Right atrium auricular region (tissue), 2 donors: ENCODE data around the gene PRRC2B. TPM values are rescaled to one million over a fixed set of nuclear protein-coding genes. Genes with fewer than 3 reads are reported as not detected.

Experiments
- DNase-seq: peaks from one replicate; pipeline ENCODE4 v3.0.0-alpha.2; 2019; ENCODE audit warnings: low spot score
- H3K27ac ChIP-seq, 2 donors: fragments of 200-600 bp; sonication (generic); 1 replicate in 1 of 2; 2 replicates in 1 of 2; pipeline ENCODE4 v1.5.1; 2016 to 2019
- H3K27me3 ChIP-seq, 2 donors: fragments of 200-600 bp; sonication (generic); one replicate each; pipeline versions ENCODE4 v1.5.1 to v1.6.0; 2017 to 2019
- H3K36me3 ChIP-seq: fragments of 200-600 bp; sonication (generic); one replicate; pipeline ENCODE4 v1.5.1; 2016
- H3K4me1 ChIP-seq, 2 donors: fragments of 200-600 bp; sonication (generic); one replicate each; pipeline versions ENCODE4 v1.5.1 to v1.6.0; 2017 to 2019
- H3K4me3 ChIP-seq, 2 donors: fragments of 200-600 bp; sonication (generic); 1 replicate in 1 of 2; 2 replicates in 1 of 2; pipeline ENCODE4 v1.5.1; 2017 to 2019; ENCODE audit warnings: mild to moderate bottlenecking in 1 of 2, moderate library complexity in 1 of 2
- H3K9me3 ChIP-seq, 2 donors: fragments of 200-600 bp; sonication (generic); one replicate each; pipeline ENCODE4 v1.5.1; 2019
- CTCF ChIP-seq, 2 donors: fragments of 200-600 bp; sonication (generic); IDR thresholded peaks; one replicate each; pipeline ENCODE4 v1.5.1; 2019; ENCODE audit warnings: antibody characterized with exemption in 2 of 2
- total RNA-seq, 2 donors: library from RNA; depleted of rRNA; stranded (reverse); fragments of >200 nt; gene quantifications; one replicate each; pipeline ENCODE4 v1.1.0, GENCODE V29; 2016

The PRRC2B gene
- total RNA-seq, 2 donors from 2014 or later, result 76.7 to 120 TPM

- Histone ChIP-seq H3K9me3 (no peaks in the 10 kb centered on the region), H3K36me3 (peaks cover 97% of the 10 kb centered on the region), H3K4me1 (peaks cover 0 to 38% of the 10 kb centered on the region in 2 donors), H3K27me3 (no peaks in the 10 kb centered on the region), H3K27ac (peak overlapping the region; percentile 79 to 87), H3K4me3 (no peak overlapping the region)
- no peak for DNase-seq
- TF ChIP-seq CTCF (IDR thresholded peaks at IDR 0.05), result no peak
Observed at GRCh38 chr9:131485728-131486422, 92.0 kb downstream of the PRRC2B start.

- Histone ChIP-seq H3K4me1 (peaks cover 0 to 31% of the 10 kb centered on the region in 2 donors), H3K27ac (no peak overlapping the region), H3K4me3 (no peak overlapping the region), H3K36me3 (peaks cover 100% of the 10 kb centered on the region), H3K27me3 (no peaks in the 10 kb centered on the region), H3K9me3 (no peaks in the 10 kb centered on the region)
- no peak for TF ChIP-seq CTCF (IDR thresholded peaks at IDR 0.05)
- DNase-seq, result no peak
Observed at GRCh38 chr9:131487001-131487400, 93.1 kb downstream of the PRRC2B start.

- H3K4me3 ChIP-seq, result no peak overlapping the region
- H3K4me1 ChIP-seq, result peaks cover 0 to 24% of the 10 kb centered on the region in 2 donors
- no peaks in the 10 kb centered on the region for H3K9me3 ChIP-seq
- H3K27ac ChIP-seq, result no peak overlapping the region
- H3K36me3 ChIP-seq, result peaks cover 100% of the 10 kb centered on the region
- no peak for DNase-seq
- no peaks in the 10 kb centered on the region for H3K27me3 ChIP-seq
- TF ChIP-seq CTCF (IDR thresholded peaks at IDR 0.05), result no peak
Observed at GRCh38 chr9:131487621-131488031, 93.7 kb downstream of the PRRC2B start.

- Histone ChIP-seq H3K9me3 (no peaks in the 10 kb centered on the region), H3K27ac (no peak overlapping the region), H3K4me3 (no peak overlapping the region), H3K4me1 (peaks cover 0 to under 1% of the 10 kb centered on the region in 2 donors), H3K36me3 (peaks cover 100% of the 10 kb centered on the region), H3K27me3 (no peaks in the 10 kb centered on the region)
- no peak for DNase-seq
- TF ChIP-seq CTCF (IDR thresholded peaks at IDR 0.05), result no peak
Observed at GRCh38 chr9:131490514-131490913, 96.6 kb downstream of the PRRC2B start.

- no peaks in the 10 kb centered on the region for H3K4me1 ChIP-seq
- H3K4me3 ChIP-seq, result no peak overlapping the region
- no peaks in the 10 kb centered on the region for H3K9me3 ChIP-seq
- no peak for DNase-seq
- H3K27ac ChIP-seq, result no peak overlapping the region
- no peak for TF ChIP-seq CTCF (IDR thresholded peaks at IDR 0.05)
- H3K27me3 ChIP-seq, result no peaks in the 10 kb centered on the region
- peaks cover 100% of the 10 kb centered on the region for H3K36me3 ChIP-seq
Observed at GRCh38 chr9:131491001-131491710, 97.3 kb downstream of the PRRC2B start.
